Measurements from ENCODE around the gene ERRFI1. TPM values are rescaled to one million over a fixed set of nuclear protein-coding genes. Genes with fewer than 3 reads are reported as not detected.

The ERRFI1 gene
- total RNA-seq, 1 donor from 2014 or later, result 44.8 TPM

DNA sequence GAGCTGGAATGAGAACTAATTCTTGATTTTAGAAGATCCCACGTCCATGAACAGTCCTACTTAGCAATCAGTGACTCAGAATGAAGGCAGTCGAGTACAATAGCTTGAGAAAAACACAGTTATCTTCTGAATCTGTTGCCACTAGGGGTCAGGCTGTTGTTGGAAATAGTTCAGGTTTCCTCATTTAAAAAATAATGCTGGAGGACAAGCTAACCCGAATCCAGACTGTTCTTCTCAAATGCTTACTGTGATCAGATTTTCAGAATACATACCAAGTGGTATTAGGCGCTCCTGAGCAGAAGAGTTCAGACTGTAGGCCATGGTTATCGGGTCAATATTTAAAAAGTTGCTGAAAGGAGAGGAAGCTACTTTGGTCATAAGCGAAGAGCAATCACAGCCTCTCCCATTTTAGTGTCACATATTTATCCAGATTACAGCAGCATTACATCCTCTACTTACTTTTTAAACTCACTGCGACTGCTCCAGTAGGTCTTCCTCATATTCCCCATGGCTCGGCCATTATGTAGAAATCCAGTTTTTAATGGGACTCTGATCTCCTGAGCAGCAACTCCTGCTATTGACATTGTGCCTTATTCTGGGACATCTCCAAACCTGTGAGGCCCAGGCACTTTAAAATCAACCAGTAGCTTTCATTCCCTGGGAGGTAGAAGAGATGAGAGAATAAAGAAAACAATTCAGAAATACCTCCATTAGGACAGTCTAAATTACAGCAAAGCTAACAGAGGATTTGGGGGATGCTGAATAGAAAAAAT lies 10.9 kb downstream of the ERRFI1 start:
- Mint-ChIP-seq H3K27ac (no peak overlapping the region), H3K4me1 (peaks cover 54% of the 10 kb centered on the region), H3K36me3 (peaks cover 14% of the 10 kb centered on the region), H3K9me3 (no peaks in the 10 kb centered on the region), H3K4me3 (peak overlapping the region; percentile 59), H3K27me3 (ENCODE audit: insufficient read depth, low read depth) (no peaks in the 10 kb centered on the region)
- H3K9ac ChIP-seq, result no peak overlapping the region
- H3K27me3 ChIP-seq, result no peaks in the 10 kb centered on the region
- DNase-seq (ENCODE audit: low spot score), result peak; percentile 78
- H3K79me2 ChIP-seq (ENCODE audit: low read depth), result peaks cover 69% of the 10 kb centered on the region
- peaks cover 29% of the 10 kb centered on the region for H3F3A ChIP-seq (ENCODE audit: low read depth)
- no peak overlapping the region for H3K4me3 ChIP-seq
- TF ChIP-seq EZH2 (IDR thresholded peaks at IDR 0.05), result no peak
- no peak for TF ChIP-seq EZH2phosphoT487 (IDR thresholded peaks at IDR 0.05)
- TF ChIP-seq, protein P1, sequence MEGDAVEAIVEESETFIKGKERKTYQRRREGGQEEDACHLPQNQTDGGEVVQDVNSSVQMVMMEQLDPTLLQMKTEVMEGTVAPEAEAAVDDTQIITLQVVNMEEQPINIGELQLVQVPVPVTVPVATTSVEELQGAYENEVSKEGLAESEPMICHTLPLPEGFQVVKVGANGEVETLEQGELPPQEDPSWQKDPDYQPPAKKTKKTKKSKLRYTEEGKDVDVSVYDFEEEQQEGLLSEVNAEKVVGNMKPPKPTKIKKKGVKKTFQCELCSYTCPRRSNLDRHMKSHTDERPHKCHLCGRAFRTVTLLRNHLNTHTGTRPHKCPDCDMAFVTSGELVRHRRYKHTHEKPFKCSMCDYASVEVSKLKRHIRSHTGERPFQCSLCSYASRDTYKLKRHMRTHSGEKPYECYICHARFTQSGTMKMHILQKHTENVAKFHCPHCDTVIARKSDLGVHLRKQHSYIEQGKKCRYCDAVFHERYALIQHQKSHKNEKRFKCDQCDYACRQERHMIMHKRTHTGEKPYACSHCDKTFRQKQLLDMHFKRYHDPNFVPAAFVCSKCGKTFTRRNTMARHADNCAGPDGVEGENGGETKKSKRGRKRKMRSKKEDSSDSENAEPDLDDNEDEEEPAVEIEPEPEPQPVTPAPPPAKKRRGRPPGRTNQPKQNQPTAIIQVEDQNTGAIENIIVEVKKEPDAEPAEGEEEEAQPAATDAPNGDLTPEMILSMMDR (IDR thresholded peaks at IDR 0.05), result peak; percentile 82
- H3K36me3 ChIP-seq, result peaks cover 6% of the 10 kb centered on the region
- H3K4me1 ChIP-seq, result peaks cover 49% of the 10 kb centered on the region
- no peaks in the 10 kb centered on the region for H3K9me3 ChIP-seq (ENCODE audit: low read depth)
- no peak overlapping the region for H2AFZ ChIP-seq (replicated peaks)
- H3K4me2 ChIP-seq, result peak overlapping the region; percentile 83
- peaks cover 16% of the 10 kb centered on the region for H4K20me1 ChIP-seq (ENCODE audit: low read depth)
- no peak overlapping the region for H3K27ac ChIP-seq

DNA sequence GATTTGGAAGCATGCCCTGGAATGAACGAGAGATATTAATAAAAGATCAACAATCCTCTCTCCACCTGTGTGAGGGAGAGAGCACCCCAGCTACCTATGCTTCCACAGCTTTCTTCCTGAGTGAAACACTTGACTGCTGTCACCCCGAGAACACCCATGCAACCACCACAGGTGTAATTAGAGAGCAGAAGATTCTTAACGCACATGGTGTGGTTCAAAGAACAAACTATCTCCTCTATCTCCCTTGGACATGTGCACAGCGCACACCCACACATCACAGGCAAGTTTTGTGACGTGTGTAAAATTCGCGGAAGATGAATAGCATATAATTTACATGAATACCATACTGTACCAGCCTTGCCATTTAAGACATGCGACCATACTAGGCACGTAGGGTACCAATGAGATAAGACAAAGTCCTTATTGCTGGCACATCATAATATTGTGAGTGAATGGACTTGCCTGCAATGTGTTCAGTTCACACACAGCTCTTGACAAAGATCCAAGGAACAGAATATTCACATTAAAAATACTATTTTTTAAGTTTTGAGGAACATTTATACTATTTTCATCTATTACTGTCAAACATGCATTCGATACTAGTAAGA lies 11.6 kb downstream of the ERRFI1 start:
- H3K9ac ChIP-seq, result no peak overlapping the region
- peaks cover 42% of the 10 kb centered on the region for H3K4me1 ChIP-seq
- H3K27me3 Mint-ChIP-seq (ENCODE audit: insufficient read depth, low read depth), result no peaks in the 10 kb centered on the region
- H3F3A ChIP-seq (ENCODE audit: low read depth), result peaks cover 22% of the 10 kb centered on the region
- no peak for DNase-seq (ENCODE audit: low spot score)
- H3K4me3 Mint-ChIP-seq, result no peak overlapping the region
- no peak overlapping the region for H2AFZ ChIP-seq (replicated peaks)
- H3K9me3 ChIP-seq (ENCODE audit: low read depth), result no peaks in the 10 kb centered on the region
- peaks cover 47% of the 10 kb centered on the region for H3K4me1 Mint-ChIP-seq
- H3K79me2 ChIP-seq (ENCODE audit: low read depth), result peaks cover 61% of the 10 kb centered on the region
- H3K27me3 ChIP-seq, result no peaks in the 10 kb centered on the region
- H3K36me3 ChIP-seq, result peaks cover 6% of the 10 kb centered on the region
- H3K9me3 Mint-ChIP-seq, result no peaks in the 10 kb centered on the region
- H3K36me3 Mint-ChIP-seq, result peaks cover 14% of the 10 kb centered on the region
- H3K4me3 ChIP-seq, result no peak overlapping the region
- H4K20me1 ChIP-seq (ENCODE audit: low read depth), result peaks cover 15% of the 10 kb centered on the region
- H3K27ac Mint-ChIP-seq, result no peak overlapping the region
- no peak overlapping the region for H3K4me2 ChIP-seq
- no peak overlapping the region for H3K27ac ChIP-seq
- TF ChIP-seq EZH2phosphoT487 (IDR thresholded peaks at IDR 0.05) (no peak), EZH2 (IDR thresholded peaks at IDR 0.05) (no peak)
- TF ChIP-seq, protein P1 (IDR thresholded peaks at IDR 0.05), result no peak

DNA sequence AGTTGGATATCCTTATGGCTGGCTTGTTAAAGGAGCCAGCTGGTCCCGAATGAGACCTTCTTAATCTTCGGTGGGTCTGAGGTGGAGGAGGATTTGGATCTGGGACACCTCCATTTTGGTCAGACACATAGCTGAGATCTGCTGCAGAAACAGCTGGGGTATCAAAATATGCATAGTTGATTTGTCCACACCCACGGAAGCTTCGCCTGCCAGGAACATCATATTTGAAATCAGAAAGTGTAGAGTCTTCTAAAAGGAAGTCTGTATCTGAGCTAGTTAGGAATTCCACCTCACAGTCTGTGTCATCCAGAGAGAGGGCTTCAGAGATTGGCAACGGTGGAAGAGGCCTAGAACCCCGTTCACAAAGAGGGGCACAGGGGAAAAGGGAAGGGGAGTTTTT lies 12.3 kb downstream of the ERRFI1 start:
- peaks cover 59% of the 10 kb centered on the region for H3K79me2 ChIP-seq (ENCODE audit: low read depth)
- Mint-ChIP-seq H3K36me3 (peaks cover 16% of the 10 kb centered on the region), H3K27ac (no peak overlapping the region), H3K4me1 (peaks cover 40% of the 10 kb centered on the region), H3K4me3 (no peak overlapping the region), H3K27me3 (ENCODE audit: insufficient read depth, low read depth) (no peaks in the 10 kb centered on the region), H3K9me3 (no peaks in the 10 kb centered on the region)
- no peaks in the 10 kb centered on the region for H3K27me3 ChIP-seq
- H2AFZ ChIP-seq (replicated peaks), result no peak overlapping the region
- peaks cover 15% of the 10 kb centered on the region for H3F3A ChIP-seq (ENCODE audit: low read depth)
- DNase-seq (ENCODE audit: low spot score), result no peak
- no peak for TF ChIP-seq EZH2phosphoT487 (IDR thresholded peaks at IDR 0.05)
- TF ChIP-seq EZH2 (IDR thresholded peaks at IDR 0.05), result no peak
- TF ChIP-seq, protein P1 (IDR thresholded peaks at IDR 0.05), result no peak
- no peaks in the 10 kb centered on the region for H3K9me3 ChIP-seq (ENCODE audit: low read depth)
- no peak overlapping the region for H3K4me3 ChIP-seq
- no peak overlapping the region for H3K9ac ChIP-seq
- H3K27ac ChIP-seq, result no peak overlapping the region
- peaks cover 9% of the 10 kb centered on the region for H4K20me1 ChIP-seq (ENCODE audit: low read depth)
- peaks cover 36% of the 10 kb centered on the region for H3K4me1 ChIP-seq
- H3K4me2 ChIP-seq, result no peak overlapping the region
- peaks cover 6% of the 10 kb centered on the region for H3K36me3 ChIP-seq
